ENCODE data around the gene LCN10.

GRCh38 chr9:136751244-136751643 lies 8.5 kb upstream of the LCN10 start:
- no peak for TF ChIP-seq POLR2A (IDR thresholded peaks at IDR 0.05; ENCODE audit: low read length)
- no peak for TF ChIP-seq GATA1 (IDR thresholded peaks at IDR 0.05; ENCODE audit: low read depth, low read length)
